DMS153 treated with DMSO at 0.1 percent for 48 hours (cell line): ENCODE results near the gene MAN1A2.
"Not testable (repeated sequence)": the region's sequence is repeated elsewhere in the genome, so short reads cannot be mapped to it uniquely, and the experiment has no call there.

Experiments
- DNase-seq: peaks from one replicate; lab custom pipeline; 2025; ENCODE audit not compliant: unreplicated experiment; lab: John Stamatoyannopoulos, UW

Gene MAN1A2

DNA sequence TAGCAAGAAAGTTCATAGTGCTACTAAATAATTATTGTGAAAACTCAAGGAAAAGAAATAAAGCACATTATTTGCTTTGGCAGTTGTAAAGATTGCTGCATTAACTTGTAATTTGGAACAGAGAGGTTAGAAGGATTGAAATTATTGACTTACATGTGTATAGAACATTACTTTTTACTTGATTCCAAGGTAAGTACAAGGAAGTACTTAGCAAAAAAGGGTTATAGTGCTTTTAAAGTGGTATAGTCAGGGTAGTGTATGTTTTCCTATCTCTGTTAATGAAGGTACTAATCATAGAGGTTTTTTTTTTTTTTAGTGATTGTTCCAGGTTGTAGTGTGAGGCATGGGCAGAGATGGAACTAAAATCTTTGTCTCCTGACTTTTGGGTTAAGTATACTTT is 29.4 kb downstream of the MAN1A2 start:
- no peak for DNase-seq

DNA sequence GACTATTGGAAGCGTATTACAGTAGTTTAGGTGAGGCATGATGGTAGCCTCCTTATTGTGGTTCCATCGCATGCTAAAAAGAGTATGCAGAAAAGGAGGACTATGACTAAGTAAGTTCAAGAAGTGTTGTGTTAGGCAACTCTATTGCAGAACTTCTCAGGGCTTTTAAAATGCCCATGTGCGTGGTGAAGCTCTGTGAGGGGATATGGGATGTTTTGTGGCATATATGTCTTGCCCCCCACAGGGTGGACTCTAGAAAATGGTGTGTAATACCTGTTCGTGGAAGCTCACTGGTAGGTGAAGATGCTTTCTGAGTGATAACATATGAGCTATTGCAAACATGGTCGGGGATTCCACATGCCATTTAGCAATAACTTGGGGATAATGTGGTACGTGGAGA is 31.7 kb downstream of the MAN1A2 start:
- no peak for DNase-seq

DNA sequence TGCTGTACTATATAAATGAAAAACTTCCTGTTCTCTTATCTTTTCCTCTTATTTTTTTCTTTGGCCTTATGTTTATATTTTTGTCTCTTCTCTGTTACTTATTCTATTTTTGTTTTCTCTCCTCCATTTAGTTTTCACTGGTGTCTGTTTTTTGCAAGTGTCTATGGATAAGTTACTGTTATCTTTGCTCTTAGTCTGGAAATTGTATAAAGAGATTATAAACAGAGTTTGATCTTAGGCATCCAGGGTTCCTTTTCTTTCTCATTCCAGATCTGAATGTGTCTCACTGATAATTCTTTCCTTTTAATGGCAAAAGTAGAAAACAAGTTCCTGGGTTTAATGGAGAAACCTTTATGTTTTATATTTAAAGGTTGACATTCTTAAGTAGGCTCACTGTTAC is 34.5 kb downstream of the MAN1A2 start:
- no peak for DNase-seq

DNA sequence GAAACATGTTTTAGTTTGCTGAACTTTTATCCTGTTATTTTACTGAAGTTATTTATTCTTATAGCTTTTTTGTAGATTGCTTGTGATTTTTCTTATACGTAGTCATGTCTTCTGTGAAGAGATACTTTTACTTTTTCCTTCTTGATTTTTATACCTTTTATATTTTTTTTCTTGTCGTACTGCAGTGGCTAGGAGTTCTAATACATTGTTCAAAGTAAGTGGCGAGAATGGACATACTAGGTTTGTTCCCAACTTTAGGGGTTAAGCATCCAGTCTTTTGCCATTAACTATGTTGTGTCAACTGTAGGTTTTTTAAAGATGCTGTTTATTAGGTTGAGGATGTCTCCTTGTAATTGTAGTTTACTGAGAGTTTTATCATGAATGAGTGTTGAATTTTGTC is 36.3 kb downstream of the MAN1A2 start:
- DNase-seq: no peak

DNA sequence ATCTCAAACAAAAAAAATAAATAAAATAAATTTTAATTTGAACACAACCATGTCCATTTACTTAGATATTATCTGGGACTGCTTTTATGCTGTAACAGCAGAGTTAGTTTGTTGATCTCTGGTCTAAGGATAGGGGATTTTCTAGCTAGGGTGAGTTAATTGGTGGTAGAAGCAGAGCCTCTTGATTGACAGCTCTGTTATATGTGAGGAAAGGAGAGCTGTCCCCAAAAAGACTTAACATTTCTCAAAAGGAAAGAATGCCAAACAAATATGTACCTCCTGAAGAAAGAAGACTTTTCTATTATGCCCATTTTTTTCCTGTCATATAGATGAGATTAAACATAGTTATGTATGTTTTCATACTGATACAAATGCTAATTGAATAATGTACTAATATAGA is 37.8 kb downstream of the MAN1A2 start:
- DNase-seq: no peak

DNA sequence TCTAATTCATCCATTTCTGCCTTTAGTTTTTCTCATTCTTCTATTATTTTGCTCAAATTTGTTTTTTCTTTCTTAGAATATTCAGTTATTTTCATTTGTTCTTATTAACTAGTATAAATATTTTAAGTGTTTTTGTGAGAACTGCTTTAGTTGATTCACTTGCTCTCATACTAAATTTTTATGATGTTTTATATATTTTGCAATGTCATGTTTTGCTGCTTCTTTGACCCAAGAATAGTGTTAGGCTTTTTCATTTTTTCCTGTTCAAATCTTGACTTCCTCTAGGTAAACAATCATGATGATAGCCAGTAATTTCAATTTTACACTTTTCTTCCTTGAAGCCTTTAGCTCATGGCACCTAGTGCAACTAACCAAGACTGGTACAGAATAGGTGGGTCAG is 45.2 kb downstream of the MAN1A2 start:
- no peak for DNase-seq

DNA sequence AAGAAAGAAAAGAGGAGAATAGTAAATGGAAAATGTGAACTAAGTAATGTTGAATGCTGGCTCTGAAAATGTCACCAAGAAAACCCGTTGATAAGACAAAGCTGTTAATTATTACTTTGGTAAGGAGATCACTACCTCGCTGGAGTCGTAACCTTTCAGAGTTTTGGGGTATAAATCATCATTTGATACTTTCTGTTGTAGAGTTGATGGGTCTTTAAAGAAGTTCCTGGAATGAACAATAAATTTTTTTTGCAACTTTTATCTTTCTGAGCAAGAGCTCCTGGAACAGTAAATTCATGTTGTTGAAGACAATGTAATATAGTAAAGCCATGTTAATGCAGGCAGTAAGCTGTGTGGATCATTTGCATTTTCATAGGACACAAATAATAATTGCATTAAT is 46.2 kb downstream of the MAN1A2 start:
- no peak for DNase-seq

DNA sequence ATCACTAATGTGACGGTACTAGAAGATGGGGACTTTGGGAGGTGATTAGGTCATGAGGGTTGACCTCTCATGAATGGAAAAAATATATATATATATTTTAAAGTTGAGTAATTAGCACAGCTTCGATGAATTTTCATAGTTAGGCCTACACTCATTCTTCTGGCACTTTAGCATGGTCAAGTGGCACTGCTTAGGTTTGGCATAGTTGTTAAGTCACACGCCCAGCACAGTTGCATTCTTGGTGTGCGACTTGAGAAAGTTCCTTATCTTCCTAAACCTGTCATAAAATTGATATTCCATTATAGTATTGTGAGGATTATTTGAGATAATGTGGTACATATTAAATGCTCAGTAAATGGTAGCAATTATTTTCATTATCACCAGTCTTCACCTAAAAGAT is 47.7 kb downstream of the MAN1A2 start:
- no peak for DNase-seq

DNA sequence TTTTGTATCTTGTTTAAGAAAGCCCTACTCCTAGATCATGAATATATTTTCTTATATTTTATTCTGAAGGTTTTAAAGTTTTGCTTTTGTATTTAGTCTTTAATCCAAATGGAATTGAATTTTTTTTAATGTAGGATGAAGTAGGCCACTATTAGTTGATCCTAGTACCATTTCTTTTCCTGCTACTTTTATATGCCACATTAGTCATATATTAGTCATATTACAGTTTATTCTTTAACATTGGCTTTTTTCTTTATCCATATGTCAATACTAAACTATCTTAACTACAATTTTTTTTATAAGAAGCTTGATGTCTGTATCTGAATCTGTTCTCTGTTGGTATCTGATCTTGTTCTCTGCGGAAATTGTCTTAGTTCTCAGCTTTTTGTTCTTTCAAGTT is 48.8 kb downstream of the MAN1A2 start:
- no peak for DNase-seq

DNA sequence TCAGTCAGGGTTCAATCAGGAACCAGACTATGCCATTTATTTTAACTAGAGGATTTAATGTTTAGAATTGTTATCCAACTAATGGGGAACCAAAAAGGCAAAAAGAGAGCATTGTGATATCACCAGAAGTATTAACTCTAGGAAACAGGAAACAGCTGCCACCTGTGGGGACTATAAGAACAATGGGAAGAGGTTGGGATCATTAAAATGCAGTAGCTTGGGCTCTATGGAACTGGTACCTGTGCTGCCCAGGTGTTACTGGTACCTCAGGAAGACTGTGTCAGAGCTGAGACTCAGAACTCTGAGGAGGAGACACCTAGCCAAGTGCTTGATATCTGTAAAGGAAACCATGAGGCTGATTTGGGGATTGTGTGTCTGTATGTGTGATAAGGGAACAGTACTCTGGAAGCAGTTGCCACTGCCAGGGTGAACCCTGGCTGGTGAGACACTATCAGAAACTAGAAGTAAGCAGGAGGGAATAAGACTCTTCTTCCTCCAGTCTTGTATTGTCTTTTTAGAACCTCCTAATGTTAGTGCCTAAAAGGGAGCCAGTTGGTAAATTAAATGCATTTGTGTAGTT is 49.4 kb downstream of the MAN1A2 start:
- no peak for DNase-seq

DNA sequence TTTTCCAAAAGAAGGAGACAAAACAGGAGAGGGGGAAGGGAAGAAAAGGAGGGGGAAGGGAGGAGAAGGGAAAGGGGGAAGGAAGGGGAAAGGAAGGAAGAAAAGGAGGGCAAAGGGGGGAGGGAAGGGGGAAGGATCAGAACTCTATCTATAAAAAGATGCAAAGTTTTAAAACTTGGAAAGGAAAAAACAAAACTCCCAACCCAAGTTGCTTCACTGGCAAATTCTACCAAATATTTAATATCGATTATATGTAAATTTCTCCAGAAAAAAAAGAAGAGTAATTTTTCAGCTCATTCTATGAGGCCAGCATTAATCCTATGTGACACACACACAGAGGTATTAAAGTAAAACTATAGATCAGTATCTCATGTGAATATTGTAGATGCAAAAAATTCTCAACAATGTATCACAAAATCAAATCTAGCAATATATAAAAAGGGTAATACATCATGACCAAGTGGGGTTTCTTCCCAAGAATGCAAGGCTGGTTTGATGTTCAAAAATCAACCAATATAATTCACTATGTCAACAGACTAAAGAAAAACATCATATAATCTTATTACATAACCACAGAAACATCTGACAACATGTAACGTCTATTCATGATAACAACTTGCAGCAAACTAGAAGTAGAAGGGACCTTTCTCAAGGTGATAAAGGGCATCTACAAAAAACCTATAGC is 57.9 kb downstream of the MAN1A2 start:
- DNase-seq: no peak

DNA sequence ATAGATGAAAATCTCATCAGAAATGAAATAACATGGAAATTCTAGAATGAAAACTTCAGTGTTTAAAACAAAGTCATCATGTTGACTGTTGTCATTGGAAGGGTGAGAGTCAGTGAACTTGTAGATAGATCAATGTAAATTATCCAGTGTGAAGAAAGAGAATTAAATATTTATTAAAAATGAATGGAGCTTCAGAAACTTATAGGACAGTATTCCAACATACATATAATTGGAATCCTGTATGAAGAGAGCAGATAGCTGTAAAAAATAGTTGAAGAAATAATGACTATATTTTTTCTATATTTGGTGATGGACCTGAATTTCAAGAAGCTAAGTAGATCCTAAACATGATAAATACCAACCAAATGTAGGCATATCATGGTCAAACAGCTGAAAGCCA is 60.0 kb downstream of the MAN1A2 start:
- no peak for DNase-seq

DNA sequence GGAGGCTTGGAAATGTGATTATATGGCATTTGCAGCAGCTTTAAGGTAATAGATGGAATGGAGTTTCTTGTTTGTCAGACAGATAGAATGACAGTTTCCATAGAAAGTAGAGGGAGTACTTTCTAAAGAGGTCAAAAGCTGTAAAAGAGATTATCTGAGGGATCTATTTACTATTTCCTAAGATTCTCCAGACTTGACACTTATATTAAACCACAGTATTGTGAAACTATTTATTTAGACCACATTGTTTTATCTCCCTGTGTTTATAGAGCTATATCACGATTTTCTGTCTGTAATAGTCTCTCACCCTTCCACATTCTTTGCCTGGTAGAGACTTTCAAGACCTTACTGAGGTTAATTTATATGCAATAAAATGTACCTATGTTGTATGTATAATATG is 66.7 kb downstream of the MAN1A2 start:
- DNase-seq: no peak

DNA sequence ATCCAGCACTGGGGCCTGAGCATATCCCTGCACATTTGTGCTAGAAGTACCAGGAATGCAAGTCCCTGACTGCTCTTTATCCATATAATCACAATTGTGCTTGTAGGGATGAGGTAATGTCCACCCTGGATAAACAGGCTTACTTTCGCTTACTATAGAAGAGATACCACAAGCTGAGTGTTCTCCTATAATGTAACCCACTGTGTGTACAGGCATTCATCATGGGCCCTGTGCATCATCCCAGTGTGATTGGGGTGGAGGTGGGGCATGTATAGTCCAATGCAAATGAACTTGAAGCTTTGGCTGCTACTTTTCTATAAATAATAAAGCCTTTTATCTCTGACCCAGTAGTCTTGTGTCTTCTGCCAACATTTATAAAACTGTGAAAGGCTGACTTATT is 69.3 kb downstream of the MAN1A2 start:
- DNase-seq: no peak

DNA sequence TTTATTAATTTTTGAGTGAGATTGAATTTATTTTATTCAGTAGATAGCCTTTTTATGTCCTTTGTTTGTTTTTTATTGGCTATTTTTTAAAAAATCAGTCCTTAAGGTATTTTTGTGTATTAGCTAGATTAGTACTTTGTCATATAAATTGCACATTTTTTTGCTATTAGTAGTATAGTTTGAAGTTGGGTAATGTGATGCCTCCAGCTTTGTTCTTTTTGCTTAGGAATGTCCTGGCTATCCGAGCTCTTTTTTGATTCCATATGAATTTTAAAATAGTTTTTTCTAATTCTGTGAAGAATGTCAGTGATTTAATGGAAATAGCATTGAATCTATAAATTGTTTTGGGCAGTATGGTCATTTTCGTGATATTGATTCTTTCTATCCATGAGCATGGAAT is 80.4 kb downstream of the MAN1A2 start:
- no peak for DNase-seq

DNA sequence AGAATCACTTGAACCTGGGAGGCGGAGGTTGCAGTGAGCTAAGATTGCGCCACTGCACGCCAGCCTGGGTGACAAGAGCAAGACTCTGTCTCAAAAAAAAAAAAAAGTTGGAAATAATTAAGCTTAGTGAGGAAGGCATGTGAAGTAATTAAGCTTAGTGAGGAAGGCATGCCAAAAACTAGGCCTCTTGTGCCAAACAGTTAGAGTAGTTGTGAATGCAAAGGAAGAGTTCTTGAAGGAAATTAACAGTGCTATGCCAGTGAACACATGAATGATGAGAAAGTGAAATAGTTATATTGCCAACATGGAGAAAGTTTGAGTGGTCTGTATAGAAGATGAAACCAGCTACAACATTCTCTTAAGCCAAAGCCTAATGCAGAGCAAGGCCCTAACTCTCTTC is 85.0 kb downstream of the MAN1A2 start:
- no peak for DNase-seq

DNA sequence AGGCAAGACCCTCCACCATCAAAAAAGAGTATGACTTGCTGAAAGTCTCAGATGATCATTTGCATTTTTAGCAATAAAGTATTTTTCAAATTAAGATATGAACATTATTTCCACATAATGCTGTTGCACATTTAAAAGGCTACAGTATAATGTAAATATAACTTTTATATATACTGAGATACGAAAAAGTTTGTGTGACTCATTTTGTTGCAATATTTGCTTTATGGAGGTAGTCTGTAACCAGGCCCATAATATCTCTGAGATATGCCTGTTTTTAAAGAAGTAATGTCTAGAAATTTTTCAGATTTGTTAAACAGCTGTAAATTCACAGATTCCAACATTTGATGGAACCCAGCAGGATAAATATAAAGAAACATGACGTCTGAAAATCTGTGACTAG is 86.7 kb downstream of the MAN1A2 start:
- no peak for DNase-seq

DNA sequence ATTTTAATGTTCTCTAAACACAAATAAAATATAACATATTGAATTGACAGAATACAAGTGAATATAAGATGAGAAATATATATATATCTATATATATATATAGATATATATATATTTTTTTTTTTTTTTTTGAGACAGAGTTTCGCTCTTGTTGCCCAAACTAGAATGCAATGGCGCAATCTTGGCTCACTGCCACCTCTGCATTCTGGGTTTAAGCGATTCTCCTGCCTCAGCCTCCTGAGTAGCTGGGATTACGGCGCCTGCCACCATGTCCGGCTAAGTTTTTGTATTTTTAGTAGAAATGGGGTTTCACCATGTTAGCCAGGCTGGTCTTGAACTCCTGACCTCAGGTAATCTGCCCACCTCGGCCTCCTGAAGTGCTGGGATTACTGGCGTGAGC is 91.2 kb downstream of the MAN1A2 start:
- not testable (repeated sequence) for DNase-seq

DNA sequence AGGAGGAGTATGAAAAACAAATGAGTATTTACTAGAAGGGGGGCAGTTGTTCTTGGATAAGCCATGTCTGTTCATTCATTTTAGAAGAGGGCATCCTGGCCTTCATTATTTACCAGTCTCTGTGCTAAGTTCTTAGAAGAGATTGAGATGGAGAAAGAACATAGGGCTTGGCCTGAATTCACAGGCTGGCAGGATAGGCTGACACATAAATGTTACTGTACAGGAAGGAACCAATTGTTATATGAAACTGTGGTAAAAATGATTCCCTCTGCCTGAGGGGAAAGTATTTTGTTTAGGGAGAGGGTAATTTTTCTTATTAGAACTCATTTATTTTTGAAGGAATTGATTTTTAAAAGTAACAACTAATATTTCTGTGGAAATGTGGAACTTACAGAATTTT is 99.5 kb downstream of the MAN1A2 start:
- no peak for DNase-seq

DNA sequence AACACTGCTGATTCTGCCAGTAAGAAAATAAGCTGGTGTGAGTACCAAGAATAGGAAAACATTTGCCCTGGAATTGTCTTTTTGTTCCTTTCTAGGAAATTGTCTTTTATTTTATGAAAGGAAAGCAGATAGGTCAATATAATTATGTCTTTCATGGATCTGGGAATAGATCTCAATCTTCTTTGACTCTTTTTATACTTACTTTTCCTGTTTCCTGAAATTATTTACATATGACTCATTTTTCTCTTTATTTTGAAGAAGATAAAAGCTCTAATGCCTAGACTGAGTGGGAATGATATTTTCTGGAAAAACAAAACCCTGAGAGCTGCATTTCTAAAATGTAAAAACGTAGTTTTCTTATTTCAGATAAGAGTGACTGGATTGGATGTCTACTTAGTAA is 100.1 kb downstream of the MAN1A2 start:
- no peak for DNase-seq

DNA sequence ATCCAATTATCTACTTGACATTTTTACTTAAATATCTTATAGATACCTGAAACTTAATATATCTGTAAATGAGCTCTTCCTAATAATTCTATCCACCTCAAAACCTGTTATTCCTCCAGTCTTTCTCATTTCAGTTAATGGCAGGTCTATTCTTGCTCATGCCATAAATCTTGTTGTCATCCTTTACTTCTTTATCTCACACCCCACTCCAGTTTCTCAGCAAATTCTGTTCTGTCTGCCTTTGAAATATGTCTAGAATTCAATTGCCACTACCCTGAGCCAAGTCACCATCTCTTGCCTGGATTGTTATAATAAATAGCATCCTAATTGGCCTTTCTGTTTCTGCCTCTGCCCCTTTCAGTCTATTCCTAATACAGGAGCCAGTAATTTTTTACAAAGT is 105.8 kb downstream of the MAN1A2 start:
- no peak for DNase-seq

DNA sequence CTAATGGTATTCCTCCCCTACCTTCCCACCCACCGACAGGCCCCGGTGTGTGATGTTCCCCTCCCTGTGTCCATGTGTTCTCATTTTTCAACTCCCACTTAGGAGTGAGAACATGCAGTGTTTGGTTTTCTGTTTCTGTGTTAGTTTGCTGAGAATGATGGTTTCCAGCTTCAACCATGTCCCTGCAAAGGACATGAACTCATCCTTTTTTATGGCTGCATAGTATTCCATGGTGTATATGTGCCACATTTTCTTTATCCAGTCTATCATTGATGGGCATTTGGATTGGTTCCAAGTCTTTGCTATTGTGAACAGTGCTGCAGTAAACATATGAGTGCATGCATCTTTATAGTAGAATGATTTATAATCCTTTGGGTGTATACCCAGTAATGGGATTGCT is 108.2 kb downstream of the MAN1A2 start:
- not testable (repeated sequence) for DNase-seq

DNA sequence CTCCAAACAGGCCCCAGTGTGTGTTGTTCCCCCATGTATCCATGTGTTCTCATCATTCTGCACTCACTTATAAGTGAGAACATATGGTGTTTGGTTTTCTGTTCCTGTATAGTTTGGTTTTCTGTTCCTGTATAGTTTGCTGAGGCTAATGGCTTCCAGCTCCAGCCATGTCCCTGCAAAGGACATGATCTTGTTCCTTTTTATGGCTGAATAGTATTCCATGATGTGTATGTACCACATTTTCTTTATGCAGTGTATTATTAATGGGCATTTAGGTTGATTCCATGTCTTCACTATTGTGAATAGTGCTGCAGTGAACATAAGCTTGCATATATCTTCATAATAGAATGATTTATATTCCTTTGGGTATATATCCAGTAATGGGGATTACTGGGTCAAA is 111.8 kb downstream of the MAN1A2 start:
- DNase-seq: no peak
